HG02885 (cell line): ENCODE data around the gene MSI2.

Experiments used
- ATAC-seq: cut with Tn5 transposase; IDR thresholded peaks from one replicate; pipeline ENCODE4 v1.9.1; 2021; ENCODE audit warnings: mild to moderate bottlenecking; ENCODE audit not compliant: unreplicated experiment, poor library complexity

The MSI2 gene

GRCh38 chr17:57312242-57312641 is 55.9 kb downstream of the MSI2 start:
- no peak for ATAC-seq

DNA sequence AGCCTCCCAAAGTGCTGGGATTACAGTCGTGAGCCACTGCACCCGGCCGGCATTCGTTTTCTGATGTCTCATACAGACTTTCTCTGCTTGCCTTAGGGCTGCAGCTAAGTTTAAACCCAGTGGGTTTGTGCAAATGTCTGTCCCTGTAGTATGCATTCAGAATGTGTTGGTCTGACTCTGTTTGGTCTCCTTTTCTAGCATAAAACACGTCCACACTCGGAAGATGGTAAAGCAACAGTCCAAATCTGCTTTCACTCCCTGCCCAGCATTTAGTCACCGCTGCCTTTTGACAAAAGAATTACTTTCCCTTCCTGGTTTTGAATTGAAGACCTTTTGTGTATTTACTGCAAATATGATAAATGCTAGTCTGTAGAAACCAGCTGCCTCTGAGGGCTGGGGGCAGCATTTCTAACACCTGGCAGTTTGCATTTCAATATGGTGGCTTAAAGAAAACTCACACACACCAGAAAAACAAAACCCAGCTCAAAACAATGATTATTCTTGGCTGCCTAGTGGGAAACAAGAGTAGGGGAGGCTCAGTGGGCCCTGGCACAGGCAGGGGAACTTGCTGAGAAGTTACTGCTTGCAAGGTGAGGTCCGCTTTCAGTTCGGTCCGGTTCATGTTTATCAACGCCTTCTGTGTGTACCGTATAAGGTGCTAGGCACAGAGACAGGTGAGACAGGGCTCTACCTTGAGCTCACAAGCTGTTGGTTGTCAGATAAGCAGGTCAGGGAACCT is 56.9 kb downstream of the MSI2 start:
- ATAC-seq: no peak

DNA sequence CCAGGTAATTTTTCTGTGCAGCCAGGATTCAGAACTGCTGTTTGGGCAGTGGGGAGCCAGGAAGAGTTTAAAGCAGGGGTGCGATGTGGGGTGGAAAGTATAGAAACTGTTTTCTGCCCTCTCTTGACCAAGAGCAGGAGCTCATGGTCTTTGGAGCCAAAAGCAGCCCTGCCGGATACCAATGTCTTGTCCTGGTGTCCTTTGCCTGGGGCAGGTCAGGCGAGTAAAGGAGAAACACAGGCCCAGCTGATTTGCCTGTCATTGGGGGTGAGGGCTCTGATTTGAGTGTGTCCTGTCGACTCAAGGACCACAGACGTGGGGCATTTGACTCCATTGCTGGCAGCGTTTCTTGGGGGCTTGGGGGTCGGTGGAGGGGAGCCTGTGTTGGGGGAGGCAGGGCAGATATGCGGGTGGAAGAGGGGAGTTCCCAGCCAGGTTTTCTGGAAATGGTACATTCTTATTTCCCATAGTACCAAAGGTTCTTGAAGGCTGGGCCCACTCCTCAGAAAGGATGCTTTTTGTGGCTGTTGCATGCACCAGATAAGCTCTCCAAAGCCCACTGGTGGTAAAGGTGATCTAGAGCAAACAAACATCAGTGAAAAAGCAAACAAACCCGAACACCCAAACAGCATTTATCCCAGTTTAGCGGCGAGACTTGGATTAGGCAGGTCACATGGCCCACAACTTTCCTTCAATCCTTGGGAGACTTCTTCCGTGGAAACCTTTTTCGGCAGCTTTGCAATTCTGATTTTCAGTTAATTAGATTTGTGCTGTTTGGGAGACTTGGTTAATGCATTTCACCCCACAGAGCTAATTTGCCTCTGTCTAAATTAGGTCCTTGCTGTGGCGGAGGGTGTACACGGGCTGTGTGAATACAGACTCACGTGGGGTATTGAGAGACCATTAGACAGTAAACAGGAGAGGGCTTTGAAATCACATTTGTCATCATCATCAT is 59.0 kb downstream of the MSI2 start:
- ATAC-seq: no peak

DNA sequence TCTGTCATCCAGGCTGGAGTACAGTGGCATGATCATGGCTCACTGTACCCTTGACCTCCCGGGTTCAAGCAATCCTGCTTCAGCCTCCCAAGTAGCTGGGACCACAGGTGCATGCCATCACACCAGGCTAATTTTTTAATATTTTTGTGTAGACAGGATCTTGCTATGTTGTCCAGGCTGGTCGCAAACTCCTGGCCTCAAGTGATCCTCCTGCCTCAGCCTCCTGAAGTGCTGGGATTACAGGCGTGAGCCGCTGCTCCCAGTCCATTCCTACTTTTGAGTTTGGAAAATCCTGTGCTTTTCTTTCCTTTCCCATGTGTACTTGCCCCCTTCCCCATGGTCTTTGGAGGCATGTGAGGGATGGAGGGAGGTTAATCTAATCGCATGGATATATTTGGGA is 60.0 kb downstream of the MSI2 start:
- ATAC-seq: no peak

DNA sequence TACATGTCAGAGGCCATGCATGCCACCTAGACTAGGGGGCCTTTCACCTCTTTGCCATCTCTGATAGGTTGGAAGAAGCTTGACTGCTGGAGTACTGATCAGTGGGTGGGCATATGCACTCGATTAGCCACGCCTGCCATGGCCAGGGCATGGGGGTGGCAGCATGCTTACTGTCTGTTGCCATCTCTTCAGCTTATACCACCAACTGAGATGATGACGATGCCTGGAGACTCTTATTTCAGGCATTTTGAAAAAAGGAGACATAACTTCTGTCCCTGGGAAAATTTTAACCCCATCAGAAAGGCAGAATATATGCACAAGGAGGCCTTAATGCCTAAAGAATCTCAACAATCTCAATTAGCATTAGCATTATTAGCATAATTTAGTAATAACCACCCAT is 60.8 kb downstream of the MSI2 start:
- no peak for ATAC-seq

- ATAC-seq: no peak
Measured at GRCh38 chr17:57318913-57319312, 62.6 kb downstream of the MSI2 start.

GRCh38 chr17:57319806-57320205 is 63.5 kb downstream of the MSI2 start:
- no peak for ATAC-seq

DNA sequence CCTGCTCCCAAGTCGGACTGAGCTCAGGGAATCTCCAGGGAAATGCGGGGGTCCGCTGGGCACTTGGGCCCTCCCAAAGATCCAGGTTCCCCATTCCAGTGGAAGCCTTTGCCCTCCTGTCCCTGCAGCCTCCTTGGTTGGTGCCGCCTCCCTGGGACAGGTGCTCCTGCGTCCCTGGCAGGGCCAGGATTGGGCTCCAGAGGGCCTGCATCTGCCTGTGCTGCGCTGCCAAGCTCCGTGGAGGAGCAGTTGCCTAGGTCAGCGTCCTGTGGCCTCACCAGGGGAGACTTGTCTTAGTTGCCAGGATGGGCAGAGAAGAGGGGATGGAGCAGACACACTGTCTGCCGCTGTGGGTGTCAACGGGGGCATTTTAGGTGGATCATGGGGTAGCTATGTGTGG is 67.1 kb downstream of the MSI2 start:
- no peak for ATAC-seq

DNA sequence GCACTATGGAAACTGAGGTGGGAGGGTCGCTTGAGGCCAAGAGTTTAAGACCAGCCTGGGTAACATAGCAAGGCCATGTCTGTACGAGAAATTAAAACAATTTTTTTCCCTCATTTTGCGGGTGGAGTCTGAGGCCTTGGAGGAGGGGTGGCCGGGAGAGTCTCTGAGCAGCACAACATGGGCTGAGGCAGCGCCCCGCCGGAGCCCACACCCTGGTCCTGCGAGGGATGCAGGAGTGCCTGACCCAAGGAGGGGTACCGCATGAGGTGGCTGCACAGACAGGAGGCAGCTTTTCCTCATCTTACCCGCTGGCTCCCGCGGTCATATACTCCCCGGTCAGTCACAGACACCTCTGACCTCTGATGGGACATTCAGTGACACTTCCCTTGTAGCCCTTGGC is 67.7 kb downstream of the MSI2 start:
- no peak for ATAC-seq

DNA sequence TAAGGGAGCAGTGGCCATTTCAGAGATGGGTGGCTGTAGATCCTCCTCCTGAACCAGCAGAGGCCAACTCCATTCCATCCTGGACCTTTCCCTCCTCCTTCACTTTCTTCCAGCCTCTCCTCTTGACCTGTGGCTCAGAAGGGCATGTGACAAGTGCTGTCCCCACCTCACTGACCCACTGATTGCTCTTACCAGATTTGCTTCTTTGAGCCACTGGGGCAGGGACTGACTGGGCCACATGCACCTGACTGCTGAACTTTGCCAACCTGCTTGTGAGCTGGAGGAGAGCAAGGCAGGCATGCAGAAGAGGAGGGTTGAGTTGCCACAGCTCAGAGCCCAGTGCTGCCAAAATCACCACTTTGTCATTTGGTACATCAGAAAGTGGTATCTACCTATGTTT is 68.3 kb downstream of the MSI2 start:
- ATAC-seq: no peak

- no peak for ATAC-seq
Measured at GRCh38 chr17:57326336-57326735, 70.0 kb downstream of the MSI2 start.

DNA sequence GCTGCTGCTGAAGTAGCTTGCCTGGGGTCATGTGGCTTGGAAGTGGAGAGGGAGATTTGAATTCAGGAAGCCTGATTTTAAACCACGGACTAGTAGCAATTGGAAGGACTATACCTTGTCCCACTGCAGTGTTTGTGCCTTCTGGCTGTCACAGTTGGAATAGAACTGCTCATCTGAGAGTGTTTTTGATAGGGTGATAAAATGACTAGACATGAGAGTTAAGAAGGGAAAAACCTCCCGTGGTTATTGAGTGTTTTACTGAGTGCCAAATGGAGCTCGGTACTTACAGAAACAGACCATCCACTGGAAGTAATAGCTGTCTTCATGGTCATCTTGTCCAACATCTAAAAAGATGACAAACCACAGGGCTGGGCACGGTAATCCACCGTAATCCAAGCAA is 70.4 kb downstream of the MSI2 start:
- ATAC-seq: no peak

DNA sequence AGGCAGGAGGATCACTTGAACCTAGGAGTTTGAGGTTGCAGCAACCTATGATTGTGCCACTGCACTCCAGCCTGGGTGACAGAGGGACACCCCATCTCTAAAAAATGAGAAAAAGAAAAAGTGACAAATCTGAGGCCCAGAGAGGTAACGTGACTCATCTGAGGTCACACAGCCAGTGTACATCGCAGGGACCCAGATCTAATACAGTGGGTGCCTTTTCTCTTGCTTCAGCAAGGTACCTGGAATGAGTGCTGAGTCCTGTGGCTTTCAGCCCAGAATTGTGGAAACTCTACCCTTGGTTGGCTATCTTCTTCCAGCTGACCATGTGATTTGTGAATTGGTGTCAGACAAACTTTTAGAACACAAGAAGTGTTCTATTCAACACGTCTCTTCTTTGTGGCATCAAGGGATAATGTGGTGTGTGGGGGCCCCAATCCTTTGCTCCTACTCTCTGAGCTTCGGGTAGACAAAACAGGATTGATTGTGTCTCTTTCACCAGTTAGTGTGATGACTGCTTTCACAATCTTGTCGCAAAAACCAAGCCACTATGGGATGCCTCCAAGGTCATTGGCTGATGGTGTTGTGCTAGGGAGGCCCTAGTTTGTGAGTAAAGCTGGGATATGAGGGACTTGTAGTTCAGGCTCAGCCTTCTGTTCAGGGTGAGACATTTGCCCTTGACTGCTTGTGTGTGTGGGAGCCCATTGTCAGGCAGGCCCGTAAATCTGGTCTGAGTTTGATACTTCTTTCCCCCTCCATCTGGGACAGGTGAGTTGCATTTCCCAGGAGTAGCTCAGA is 71.0 kb downstream of the MSI2 start:
- ATAC-seq: no peak

DNA sequence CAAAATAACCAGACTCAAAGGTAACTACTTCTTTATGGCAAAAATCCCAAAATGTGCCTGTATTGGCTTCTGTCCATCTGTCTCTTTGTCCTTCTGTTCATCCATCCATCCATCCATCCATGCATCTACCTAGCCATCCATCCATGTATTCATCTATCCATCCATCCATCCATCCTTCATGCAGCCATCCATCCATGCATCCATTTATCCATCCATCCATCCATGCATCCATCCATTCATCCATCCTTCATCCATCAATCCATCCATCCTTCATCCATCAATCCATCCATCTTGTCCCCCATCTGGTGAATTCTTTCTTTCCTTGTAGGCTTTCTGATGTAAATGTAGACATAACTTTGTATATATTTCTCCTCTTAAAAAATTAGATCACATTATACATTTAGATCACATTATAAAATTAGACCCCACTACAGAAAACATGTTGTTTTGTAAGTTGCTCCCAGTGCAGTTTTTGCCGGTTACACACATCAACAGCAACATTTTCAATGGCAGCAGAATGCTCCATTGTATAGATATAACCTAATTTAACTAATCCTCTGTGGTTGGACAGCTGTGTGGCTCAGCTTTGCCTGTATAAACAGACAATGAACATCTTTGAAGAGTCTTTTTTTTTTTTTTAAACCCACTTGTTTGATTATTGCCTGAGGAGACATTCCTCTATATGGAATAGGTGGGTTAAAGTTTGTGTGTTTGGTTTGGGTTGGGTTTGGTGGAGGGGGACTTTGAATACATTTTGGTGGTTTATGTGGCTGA is 72.0 kb downstream of the MSI2 start:
- ATAC-seq: no peak

DNA sequence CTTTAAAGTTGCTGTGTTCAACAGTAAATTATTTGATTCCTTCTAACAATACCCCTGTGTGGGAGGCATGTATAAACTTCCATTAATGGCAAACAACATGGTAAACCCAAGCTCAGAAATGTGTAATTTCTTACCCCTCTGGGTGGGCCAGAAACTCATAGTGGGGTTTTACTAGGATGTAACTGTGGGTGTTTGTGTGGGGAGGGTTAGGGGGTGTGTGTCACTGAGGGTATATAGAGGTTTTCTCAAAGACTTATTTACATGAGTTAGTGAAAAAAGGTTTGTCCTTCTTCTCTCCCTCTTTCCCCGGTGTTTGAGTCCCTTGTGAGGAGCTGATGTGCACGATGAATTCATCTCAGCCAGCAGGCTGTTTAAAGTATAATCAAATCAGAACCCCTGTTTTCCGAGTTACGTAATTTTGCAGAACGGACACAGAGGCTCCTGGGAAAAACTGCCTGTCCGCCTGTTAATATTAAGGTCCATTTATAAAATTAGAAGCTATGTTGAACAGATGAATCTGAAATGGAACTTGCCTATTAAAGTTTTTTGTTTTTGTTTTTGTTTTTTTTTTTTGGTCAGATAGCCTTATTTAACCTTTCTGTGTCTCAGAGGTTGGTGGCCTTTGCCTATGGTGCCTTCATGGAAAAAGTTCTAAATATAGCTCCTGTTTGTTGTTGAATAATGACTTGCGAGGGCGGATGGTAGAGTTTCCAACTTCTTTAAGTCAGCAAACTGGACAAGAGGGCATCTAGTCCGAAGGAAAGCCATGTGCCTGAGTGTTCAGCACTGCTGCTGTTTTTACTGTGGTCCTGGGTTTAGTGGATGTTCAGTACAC is 73.3 kb downstream of the MSI2 start:
- no peak for ATAC-seq

- ATAC-seq: no peak
Measured at GRCh38 chr17:57330587-57330986, 74.3 kb downstream of the MSI2 start.

DNA sequence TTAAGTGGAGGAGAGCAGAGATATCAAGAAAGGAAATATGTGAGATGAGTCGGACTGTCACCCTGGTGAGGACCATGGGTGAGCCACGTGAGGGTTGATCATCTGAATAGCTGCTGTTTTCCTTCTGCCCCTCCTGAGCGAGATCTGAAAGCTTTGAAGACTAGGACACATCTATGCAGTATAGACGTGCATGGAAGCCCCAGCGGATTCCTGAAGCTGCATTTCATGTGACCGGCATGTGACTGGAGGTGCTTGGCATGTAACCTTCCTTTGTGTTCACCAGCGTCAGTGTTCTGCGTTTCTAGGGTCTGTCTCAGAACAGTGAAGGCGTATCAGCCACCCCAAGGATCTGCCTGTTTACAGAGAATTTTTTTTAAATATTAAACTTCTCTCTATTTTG is 75.1 kb downstream of the MSI2 start:
- ATAC-seq: no peak

GRCh38 chr17:57332501-57332900 is 76.2 kb downstream of the MSI2 start:
- ATAC-seq: no peak

- ATAC-seq: no peak
Measured at GRCh38 chr17:57335195-57335792, 79.0 kb downstream of the MSI2 start.
